HG03039 (cell line): ENCODE data around the gene MAN2C1.
"Not testable (repeated sequence)": the region's sequence is repeated elsewhere in the genome, so short reads cannot be mapped to it uniquely, and the experiment has no call there.

Source experiments
- ATAC-seq: cut with Tn5 transposase; IDR thresholded peaks from one replicate; pipeline ENCODE4 v1.9.1; 2021; ENCODE audit warnings: mild to moderate bottlenecking, moderate library complexity; ENCODE audit not compliant: unreplicated experiment

MAN2C1 gene

GRCh38 chr15:75347222-75348033, 21.0 kb downstream of the MAN2C1 start:
- no peak for ATAC-seq

GRCh38 chr15:75346796-75347221, 21.6 kb downstream of the MAN2C1 start, which contains the start of gene NEIL1:
Gene NEIL1, plus strand, starts transcription at chr15:75347039. Its CDS starts 1,867 bp downstream, at chr15:75348906.
- ATAC-seq = no peak

GRCh38 chr15:75343953-75344352, 24.5 kb downstream of the MAN2C1 start:
- not testable (repeated sequence) for ATAC-seq

GRCh38 chr15:75342221-75342620, 26.2 kb downstream of the MAN2C1 start:
- ATAC-seq = no peak

- no peak for ATAC-seq
These were observed 28.7 kb downstream of the MAN2C1 start for GRCh38 chr15:75339531-75340240.

- ATAC-seq = no peak
These were observed 29.7 kb downstream of the MAN2C1 start for GRCh38 chr15:75338661-75339240.

- no peak for ATAC-seq
These were observed 32.6 kb downstream of the MAN2C1 start, which contains the start of gene COMMD4 for GRCh38 chr15:75335705-75336355. Gene COMMD4, plus strand, starts transcription at chr15:75336063. Its CDS starts 27 bp downstream, at chr15:75336090.

GRCh38 chr15:75335313-75335704, 33.1 kb downstream of the MAN2C1 start:
- ATAC-seq = no peak

GRCh38 chr15:75333654-75334419, 34.6 kb downstream of the MAN2C1 start:
- ATAC-seq = not testable (repeated sequence)

GRCh38 chr15:75332093-75332492, 36.3 kb downstream of the MAN2C1 start:
- not testable (repeated sequence) for ATAC-seq

- ATAC-seq = no peak
These were observed 38.8 kb downstream of the MAN2C1 start for GRCh38 chr15:75329571-75329970.

GRCh38 chr15:75328493-75329314, 39.7 kb downstream of the MAN2C1 start:
- no peak for ATAC-seq

GRCh38 chr15:75327491-75327890, 40.9 kb downstream of the MAN2C1 start:
- no peak for ATAC-seq

- ATAC-seq = no peak
These were observed 41.4 kb downstream of the MAN2C1 start for GRCh38 chr15:75327005-75327404.

GRCh38 chr15:75325922-75326321, 42.5 kb downstream of the MAN2C1 start:
- no peak for ATAC-seq

- ATAC-seq = no peak
These were observed 46.7 kb downstream of the MAN2C1 start for GRCh38 chr15:75321711-75322110.

GRCh38 chr15:75319231-75319897, 49.0 kb downstream of the MAN2C1 start:
- not testable (repeated sequence) for ATAC-seq

GRCh38 chr15:75314552-75315290, 53.7 kb downstream of the MAN2C1 start:
- no peak for ATAC-seq
